ENCODE results near the gene BTBD7.

DNA sequence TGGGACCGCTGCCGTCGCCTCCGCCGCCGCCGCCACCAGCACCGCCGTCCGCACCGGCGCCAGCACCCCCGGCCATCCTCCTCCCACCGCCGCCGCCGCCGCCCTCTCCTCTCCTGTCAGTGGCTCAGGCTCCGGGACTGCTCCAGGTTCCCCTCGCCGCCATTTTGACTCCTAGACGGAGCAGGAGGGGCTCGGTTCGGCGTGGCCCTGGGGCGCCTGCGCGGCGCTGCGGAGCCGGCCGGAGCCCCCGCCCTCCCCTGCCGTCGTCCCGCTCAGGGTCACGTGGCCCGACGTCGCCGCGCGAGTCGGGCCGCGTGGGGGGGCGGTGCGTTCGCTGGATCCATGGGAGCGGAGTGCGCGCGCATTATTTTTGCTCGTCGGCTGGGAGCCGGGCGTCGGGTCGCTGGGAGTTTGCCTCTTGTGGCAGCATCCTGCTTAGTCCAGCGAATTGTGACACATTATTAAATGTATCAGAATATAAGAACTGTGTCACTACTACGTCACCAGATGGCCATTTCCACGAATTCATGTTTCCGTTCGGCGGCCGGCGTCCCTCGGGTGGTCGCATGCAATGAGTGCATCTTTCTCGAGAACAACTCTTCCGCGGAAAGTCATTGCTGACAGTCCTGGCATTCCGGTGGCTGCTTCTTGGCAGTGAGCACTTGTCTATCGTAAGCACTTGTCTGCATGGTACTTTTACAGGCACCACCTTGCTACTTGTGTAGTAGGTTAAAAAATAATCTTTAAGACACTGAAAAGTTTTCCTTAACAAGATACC is at the start of gene BTBD7:
- TF ChIP-seq EZH2 (IDR thresholded peaks at IDR 0.05) (no peak), POLR2AphosphoS5 (IDR thresholded peaks at IDR 0.05; ENCODE audit: borderline replicate concordance, low read depth, low read length) (peak; percentile 92), FOXP2 (optimal IDR thresholded peaks at IDR 0.05; ENCODE audit: control extremely low read depth, extremely low read length, insufficient read depth) (no peak)

Data from SK-N-MC (cell line).